T-helper 1 cell treated with Interleukin-12 subunit alpha and Interleukin-12 subunit beta and Interleukin-4 antibody, amounts not matched to agents 30 μg/mL and 1 μg/mL, for 36 hours (primary cell): ENCODE results near the gene SETD4.

Experiments
- H3K27ac Mint-ChIP-seq: one replicate; pipeline ENCODE4 v1.8.0; 2021; ENCODE audit warnings: mild to moderate bottlenecking, mixed read lengths
- H3K27me3 Mint-ChIP-seq: one replicate; pipeline ENCODE4 v1.8.0; 2021; ENCODE audit warnings: low read depth, mixed read lengths
- H3K36me3 Mint-ChIP-seq: one replicate; pipeline ENCODE4 v1.8.0; 2021; ENCODE audit warnings: low read depth, mixed read lengths
- H3K4me1 Mint-ChIP-seq: one replicate; pipeline ENCODE4 v1.8.0; 2021; ENCODE audit warnings: low read depth, mixed read lengths
- H3K4me3 Mint-ChIP-seq: one replicate; pipeline ENCODE4 v1.8.0; 2021; ENCODE audit warnings: mild to moderate bottlenecking, moderate library complexity, mixed read lengths
- H3K9me3 Mint-ChIP-seq: one replicate; pipeline ENCODE4 v1.8.0; 2021; ENCODE audit warnings: mixed read lengths

Gene SETD4

GRCh38 chr21:36069713-36070583, 9.6 kb upstream of the SETD4 start, which contains the start of gene CBR1:
TSS of gene CBR1 (plus strand) at chr21:36070024. CDS start at chr21:36070116, 92 bp downstream.
- Mint-ChIP-seq H3K27me3 (no peaks in the 10 kb centered on the region), H3K36me3 (peaks cover 27% of the 10 kb centered on the region), H3K27ac (peak within 1 kb of the TSS; percentile 84), H3K4me1 (peaks cover 30% of the 10 kb centered on the region), H3K9me3 (peaks cover 9% of the 10 kb centered on the region), H3K4me3 (peak within 1 kb of the TSS; percentile 91)

- Mint-ChIP-seq H3K27me3 (no peaks in the 10 kb centered on the region), H3K4me3 (no peak overlapping the region), H3K9me3 (peaks cover 9% of the 10 kb centered on the region), H3K27ac (no peak overlapping the region), H3K4me1 (peaks cover 30% of the 10 kb centered on the region), H3K36me3 (peaks cover 27% of the 10 kb centered on the region)
Measured at GRCh38 chr21:36068748-36069398, 8.5 kb upstream of the SETD4 start.

GRCh38 chr21:36065497-36066036, 5.2 kb upstream of the SETD4 start:
- Mint-ChIP-seq H3K27me3 (no peaks in the 10 kb centered on the region), H3K4me1 (peaks cover 18% of the 10 kb centered on the region), H3K27ac (no peak overlapping the region), H3K9me3 (peaks cover 9% of the 10 kb centered on the region), H3K36me3 (peaks cover 11% of the 10 kb centered on the region), H3K4me3 (no peak overlapping the region)

GRCh38 chr21:36064085-36064460, 3.7 kb upstream of the SETD4 start:
- Mint-ChIP-seq H3K36me3 (peaks cover 5% of the 10 kb centered on the region), H3K27ac (no peak overlapping the region), H3K4me3 (no peak overlapping the region), H3K4me1 (peaks cover 11% of the 10 kb centered on the region), H3K9me3 (peaks cover 4% of the 10 kb centered on the region), H3K27me3 (no peaks in the 10 kb centered on the region)

- no peaks in the 10 kb centered on the region for H3K9me3 Mint-ChIP-seq
- no peaks in the 10 kb centered on the region for H3K27me3 Mint-ChIP-seq
- peaks cover 2% of the 10 kb centered on the region for H3K36me3 Mint-ChIP-seq
- peaks cover 15% of the 10 kb centered on the region for H3K4me1 Mint-ChIP-seq
- no peak overlapping the region for H3K4me3 Mint-ChIP-seq
- H3K27ac Mint-ChIP-seq = no peak overlapping the region
Measured at GRCh38 chr21:36063375-36064084, 3.2 kb upstream of the SETD4 start.

GRCh38 chr21:36061445-36061844, 1.1 kb upstream of the SETD4 start:
- Mint-ChIP-seq H3K4me1 (peaks cover 23% of the 10 kb centered on the region), H3K4me3 (peak overlapping the region; percentile 92), H3K27ac (no peak overlapping the region), H3K9me3 (no peaks in the 10 kb centered on the region), H3K27me3 (no peaks in the 10 kb centered on the region), H3K36me3 (peaks cover 10% of the 10 kb centered on the region)

GRCh38 chr21:36059823-36060158, 535 bp downstream of the SETD4 start:
- Mint-ChIP-seq H3K27me3 (no peaks in the 10 kb centered on the region), H3K27ac (peak overlapping the region; percentile 97), H3K4me1 (peaks cover 27% of the 10 kb centered on the region), H3K36me3 (peaks cover 22% of the 10 kb centered on the region), H3K4me3 (peak overlapping the region; percentile 92), H3K9me3 (no peaks in the 10 kb centered on the region)

GRCh38 chr21:36055551-36055950, 4.8 kb downstream of the SETD4 start:
- Mint-ChIP-seq H3K4me3 (no peak overlapping the region), H3K9me3 (no peaks in the 10 kb centered on the region), H3K4me1 (peaks cover 24% of the 10 kb centered on the region), H3K27me3 (no peaks in the 10 kb centered on the region), H3K36me3 (peaks cover 34% of the 10 kb centered on the region), H3K27ac (no peak overlapping the region)

- H3K4me3 Mint-ChIP-seq = no peak overlapping the region
- H3K27me3 Mint-ChIP-seq = no peaks in the 10 kb centered on the region
- peaks cover 44% of the 10 kb centered on the region for H3K36me3 Mint-ChIP-seq
- H3K9me3 Mint-ChIP-seq = no peaks in the 10 kb centered on the region
- H3K4me1 Mint-ChIP-seq = peaks cover 22% of the 10 kb centered on the region
- H3K27ac Mint-ChIP-seq = no peak overlapping the region
Measured at GRCh38 chr21:36053715-36054062, 6.6 kb downstream of the SETD4 start.

- H3K27ac Mint-ChIP-seq = no peak overlapping the region
- H3K4me1 Mint-ChIP-seq = peaks cover 20% of the 10 kb centered on the region
- H3K9me3 Mint-ChIP-seq = no peaks in the 10 kb centered on the region
- no peaks in the 10 kb centered on the region for H3K27me3 Mint-ChIP-seq
- H3K36me3 Mint-ChIP-seq = peaks cover 45% of the 10 kb centered on the region
- no peak overlapping the region for H3K4me3 Mint-ChIP-seq
Measured at GRCh38 chr21:36052860-36053714, 7.2 kb downstream of the SETD4 start.

GRCh38 chr21:36048357-36048756, 12.0 kb downstream of the SETD4 start:
- H3K9me3 Mint-ChIP-seq = no peaks in the 10 kb centered on the region
- peaks cover 44% of the 10 kb centered on the region for H3K36me3 Mint-ChIP-seq
- H3K4me1 Mint-ChIP-seq = peaks cover 3% of the 10 kb centered on the region
- no peaks in the 10 kb centered on the region for H3K27me3 Mint-ChIP-seq
- H3K4me3 Mint-ChIP-seq = no peak overlapping the region
- H3K27ac Mint-ChIP-seq = no peak overlapping the region

- no peak overlapping the region for H3K27ac Mint-ChIP-seq
Measured at GRCh38 chr21:36047139-36047538, 13.2 kb downstream of the SETD4 start.

GRCh38 chr21:36045993-36046392, 14.3 kb downstream of the SETD4 start:
- H3K4me3 Mint-ChIP-seq = no peak overlapping the region
- no peaks in the 10 kb centered on the region for H3K27me3 Mint-ChIP-seq
- no peaks in the 10 kb centered on the region for H3K9me3 Mint-ChIP-seq
- H3K27ac Mint-ChIP-seq = no peak overlapping the region
- H3K4me1 Mint-ChIP-seq = no peaks in the 10 kb centered on the region
- peaks cover 42% of the 10 kb centered on the region for H3K36me3 Mint-ChIP-seq

More at GRCh38 chr21:36047139-36047538, 13.2 kb downstream of the SETD4 start:
- Mint-ChIP-seq H3K4me3 (no peak overlapping the region), H3K36me3 (peaks cover 44% of the 10 kb centered on the region), H3K4me1 (no peaks in the 10 kb centered on the region), H3K27me3 (no peaks in the 10 kb centered on the region), H3K9me3 (no peaks in the 10 kb centered on the region)

GRCh38 chr21:36044056-36044455, 16.3 kb downstream of the SETD4 start:
- peaks cover 29% of the 10 kb centered on the region for H3K36me3 Mint-ChIP-seq

More at GRCh38 chr21:36044056-36044455, 16.3 kb downstream of the SETD4 start:
- Mint-ChIP-seq H3K4me1 (no peaks in the 10 kb centered on the region), H3K9me3 (no peaks in the 10 kb centered on the region), H3K27me3 (no peaks in the 10 kb centered on the region), H3K27ac (no peak overlapping the region), H3K4me3 (no peak overlapping the region)
